ENCODE measurements around the gene TMEM14C.
"Not testable (repeated sequence)": the region's sequence is repeated elsewhere in the genome, so short reads cannot be mapped to it uniquely, and the experiment has no call there.

DNA sequence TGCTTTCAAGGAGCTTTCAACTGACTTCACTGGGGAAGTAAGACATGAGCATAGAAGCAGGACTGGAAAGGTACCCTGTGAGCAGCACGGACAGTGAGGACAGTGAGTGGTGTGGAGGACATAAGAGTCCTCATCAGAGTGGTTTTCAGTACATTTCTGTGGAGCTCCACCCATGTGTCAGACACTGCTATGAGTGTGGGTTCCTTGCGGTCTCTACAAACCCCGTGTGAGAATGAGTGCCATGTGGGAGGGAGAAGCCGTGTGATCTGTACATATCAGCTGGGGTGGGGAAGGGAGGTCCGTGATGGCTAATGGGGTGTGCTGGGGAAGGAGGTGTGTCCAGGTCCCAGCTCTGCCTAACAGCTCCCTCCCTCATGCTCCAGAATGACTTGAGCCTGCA, 28.9 kb downstream of the TMEM14C start:
- TF ChIP-seq, protein P1, sequence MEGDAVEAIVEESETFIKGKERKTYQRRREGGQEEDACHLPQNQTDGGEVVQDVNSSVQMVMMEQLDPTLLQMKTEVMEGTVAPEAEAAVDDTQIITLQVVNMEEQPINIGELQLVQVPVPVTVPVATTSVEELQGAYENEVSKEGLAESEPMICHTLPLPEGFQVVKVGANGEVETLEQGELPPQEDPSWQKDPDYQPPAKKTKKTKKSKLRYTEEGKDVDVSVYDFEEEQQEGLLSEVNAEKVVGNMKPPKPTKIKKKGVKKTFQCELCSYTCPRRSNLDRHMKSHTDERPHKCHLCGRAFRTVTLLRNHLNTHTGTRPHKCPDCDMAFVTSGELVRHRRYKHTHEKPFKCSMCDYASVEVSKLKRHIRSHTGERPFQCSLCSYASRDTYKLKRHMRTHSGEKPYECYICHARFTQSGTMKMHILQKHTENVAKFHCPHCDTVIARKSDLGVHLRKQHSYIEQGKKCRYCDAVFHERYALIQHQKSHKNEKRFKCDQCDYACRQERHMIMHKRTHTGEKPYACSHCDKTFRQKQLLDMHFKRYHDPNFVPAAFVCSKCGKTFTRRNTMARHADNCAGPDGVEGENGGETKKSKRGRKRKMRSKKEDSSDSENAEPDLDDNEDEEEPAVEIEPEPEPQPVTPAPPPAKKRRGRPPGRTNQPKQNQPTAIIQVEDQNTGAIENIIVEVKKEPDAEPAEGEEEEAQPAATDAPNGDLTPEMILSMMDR (IDR thresholded peaks at IDR 0.05), result not testable (repeated sequence)
- not testable (repeated sequence) for TF ChIP-seq POLR2A, POLR2AphosphoS5 (IDR thresholded peaks at IDR 0.05)

All from stomach (tissue), 4 donors.